GM15510 (cell line): ENCODE results near the gene CAMKMT.

Experiments
- POLR2A ChIP-seq: IDR thresholded peaks from 3 replicates; pipeline ENCODE4 v1.6.1; 2011; ENCODE audit warnings: borderline replicate concordance; ENCODE audit not compliant: insufficient read length; ENCODE audit errors: extremely low read depth

Gene CAMKMT

GRCh38 chr2:44772131-44772530, 410.4 kb downstream of the CAMKMT start:
- TF ChIP-seq POLR2A: no peak

- TF ChIP-seq POLR2A: no peak
Observed at GRCh38 chr2:44772669-44773378, 411.1 kb downstream of the CAMKMT start.

GRCh38 chr2:44774826-44775492, 413.2 kb downstream of the CAMKMT start:
- TF ChIP-seq POLR2A: no peak

GRCh38 chr2:44777036-44777435, 415.3 kb downstream of the CAMKMT start:
- no peak for TF ChIP-seq POLR2A

- no peak for TF ChIP-seq POLR2A
Observed at GRCh38 chr2:44777537-44777936, 415.8 kb downstream of the CAMKMT start.

- TF ChIP-seq POLR2A: no peak
Observed at GRCh38 chr2:44778221-44778654, 416.5 kb downstream of the CAMKMT start.

- TF ChIP-seq POLR2A: peak; percentile 32
Observed at GRCh38 chr2:44778671-44779476, 417.1 kb downstream of the CAMKMT start.

GRCh38 chr2:44779793-44780192, 418.0 kb downstream of the CAMKMT start:
- TF ChIP-seq POLR2A: no peak

- TF ChIP-seq POLR2A: no peak
Observed at GRCh38 chr2:44780406-44780805, 418.7 kb downstream of the CAMKMT start.

- no peak for TF ChIP-seq POLR2A
Observed at GRCh38 chr2:44785433-44785832, 423.7 kb downstream of the CAMKMT start.

GRCh38 chr2:44786045-44786816, 424.5 kb downstream of the CAMKMT start:
- TF ChIP-seq POLR2A: no peak

GRCh38 chr2:44786817-44787214, 425.1 kb downstream of the CAMKMT start:
- no peak for TF ChIP-seq POLR2A

GRCh38 chr2:44787663-44788062, 425.9 kb downstream of the CAMKMT start:
- no peak for TF ChIP-seq POLR2A

- no peak for TF ChIP-seq POLR2A
Observed at GRCh38 chr2:44789446-44789845, 427.7 kb downstream of the CAMKMT start.
